Endometrium (tissue), 2 donors: ENCODE measurements around the gene STXBP5L.
A peak's percentile ranks its signal among the peaks of the same experiment; 100 is the strongest.
"Not testable (repeated sequence)": the region's sequence is repeated elsewhere in the genome, so short reads cannot be mapped to it uniquely, and the experiment has no call there.

Experiments
- FAIRE-seq: peaks from 2 replicates; lab custom pipeline; 2012; peaks lifted over from hg19 to GRCh38; lab: Jason Lieb, UNC
- donor health status: control.
- donor health status: control.

STXBP5L gene

GRCh38 chr3:121431726-121432517, 523.9 kb downstream of the STXBP5L start:
- no peak for FAIRE-seq

DNA sequence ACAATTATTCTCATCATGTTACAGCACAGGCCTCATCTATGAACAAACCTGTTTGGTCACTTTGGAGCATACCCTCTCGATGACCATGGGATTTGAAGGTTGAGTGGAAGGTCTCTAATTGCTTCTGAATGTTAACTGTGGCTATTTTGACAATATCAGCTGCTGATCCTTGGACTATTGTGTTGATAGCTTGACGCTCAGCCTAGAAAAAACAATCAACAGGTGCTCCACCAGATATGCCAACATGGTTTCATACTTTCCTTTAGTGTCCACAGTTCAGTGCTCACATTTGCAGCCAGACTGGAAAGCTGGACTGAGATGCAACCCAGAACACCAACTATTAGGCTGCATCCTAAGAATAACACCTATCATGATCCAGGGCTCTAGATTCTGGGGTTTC, 528.1 kb downstream of the STXBP5L start:
- no peak for FAIRE-seq

- FAIRE-seq, result no peak
Measured at GRCh38 chr3:121436641-121437040, 528.6 kb downstream of the STXBP5L start.

DNA sequence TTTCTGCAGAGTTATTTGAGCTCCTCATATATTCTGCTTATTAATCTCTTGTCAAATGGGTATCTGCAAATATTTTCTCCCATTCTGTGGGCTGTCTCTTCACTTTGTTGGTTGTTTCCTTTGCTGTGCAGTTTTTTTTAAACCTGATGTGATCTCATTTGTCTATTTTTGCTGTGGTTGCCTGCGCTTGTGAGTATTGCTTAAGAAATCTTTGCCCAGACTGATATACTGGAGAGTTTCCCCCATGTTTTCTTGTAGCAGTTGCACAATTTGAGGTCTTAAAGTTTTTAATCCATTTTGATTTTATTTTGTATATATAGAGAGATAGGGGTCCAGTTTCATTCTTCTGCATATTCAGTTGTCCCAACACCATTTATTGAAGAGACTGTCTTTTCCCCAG, 535.5 kb downstream of the STXBP5L start:
- FAIRE-seq, result no peak

DNA sequence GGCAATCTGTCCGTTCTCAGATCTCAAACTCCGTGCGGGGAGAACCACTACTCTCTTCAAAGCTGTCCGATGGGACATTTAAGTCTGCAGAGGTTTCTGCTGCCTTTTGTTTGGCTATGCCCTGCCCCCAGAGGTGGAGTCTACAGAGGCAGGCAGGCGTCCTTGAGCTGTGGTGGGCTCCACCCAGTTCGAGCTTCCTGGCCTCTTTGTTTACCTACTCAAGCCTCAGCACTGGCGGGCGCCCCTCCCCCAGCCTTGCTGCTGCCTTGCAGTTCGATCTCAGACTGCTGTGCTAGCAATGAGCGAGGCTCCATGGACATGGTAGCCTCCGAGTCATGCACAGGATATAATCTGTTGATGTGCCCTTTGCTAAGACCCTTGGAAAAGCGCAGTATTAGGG, 543.7 kb downstream of the STXBP5L start:
- FAIRE-seq, result not testable (repeated sequence)

- FAIRE-seq, result no peak
Measured at GRCh38 chr3:121462565-121462964, 554.6 kb downstream of the STXBP5L start.

- FAIRE-seq, result peak; percentile 66
Measured at GRCh38 chr3:121463745-121464144, 555.7 kb downstream of the STXBP5L start.

- FAIRE-seq, result no peak
Measured at GRCh38 chr3:121467085-121467484, 559.1 kb downstream of the STXBP5L start.

GRCh38 chr3:121473001-121473400, 565.0 kb downstream of the STXBP5L start:
- no peak for FAIRE-seq
